Hepatocyte (in vitro differentiated cells): Measurements from ENCODE around the gene TMEM108.

ENCODE experiments used
- CTCF ChIP-seq: fragments of 200-600 bp; sonication (generic); IDR thresholded peaks from 2 replicates; pipeline ENCODE4 v1.5.1; 2016; ENCODE audit warnings: antibody characterized with exemption, mild to moderate bottlenecking; ENCODE audit not compliant: poor library complexity
- EZH2 ChIP-seq: fragments of 200-600 bp; sonication (generic); IDR thresholded peaks from 2 replicates; pipeline ENCODE4 v1.6.1; 2016; ENCODE audit warnings: antibody characterized with exemption, mild to moderate bottlenecking, borderline replicate concordance
- EZH2phosphoT487 ChIP-seq: fragments of 200-600 bp; sonication (generic); IDR thresholded peaks from one replicate; pipeline ENCODE4 v1.6.1; 2018; ENCODE audit warnings: antibody characterized with exemption, mild to moderate bottlenecking, low read depth, moderate library complexity; ENCODE audit not compliant: unreplicated experiment, severe bottlenecking

- TF ChIP-seq CTCF, result no peak
- TF ChIP-seq EZH2phosphoT487, result no peak
- TF ChIP-seq EZH2, result no peak
These were observed 150.8 kb downstream of the TMEM108 start for GRCh38 chr3:133188996-133189395.
